GM12865 (cell line): Measurements from ENCODE around the gene PCK2.
"Not testable (repeated sequence)": the region's sequence is repeated elsewhere in the genome, so short reads cannot be mapped to it uniquely, and the experiment has no call there.

Experiments used
- DNase-seq: peaks from one replicate; pipeline ENCODE4 v3.0.0; 2010; ENCODE audit warnings: low read depth
- H3K4me3 ChIP-seq: 2 replicates; pipeline ENCODE4 v1.5.1; 2011; ENCODE audit warnings: mild to moderate bottlenecking, low read depth, low read length, control low read depth
- TF ChIP-seq, protein P1 (sequence below): IDR thresholded peaks from 2 replicates; pipeline ENCODE4 v1.5.1; 2011; ENCODE audit warnings: low read length, control low read depth, low read depth, inconsistent platforms; ENCODE audit not compliant: insufficient read depth; ENCODE audit errors: missing control alignments

The PCK2 gene

DNA sequence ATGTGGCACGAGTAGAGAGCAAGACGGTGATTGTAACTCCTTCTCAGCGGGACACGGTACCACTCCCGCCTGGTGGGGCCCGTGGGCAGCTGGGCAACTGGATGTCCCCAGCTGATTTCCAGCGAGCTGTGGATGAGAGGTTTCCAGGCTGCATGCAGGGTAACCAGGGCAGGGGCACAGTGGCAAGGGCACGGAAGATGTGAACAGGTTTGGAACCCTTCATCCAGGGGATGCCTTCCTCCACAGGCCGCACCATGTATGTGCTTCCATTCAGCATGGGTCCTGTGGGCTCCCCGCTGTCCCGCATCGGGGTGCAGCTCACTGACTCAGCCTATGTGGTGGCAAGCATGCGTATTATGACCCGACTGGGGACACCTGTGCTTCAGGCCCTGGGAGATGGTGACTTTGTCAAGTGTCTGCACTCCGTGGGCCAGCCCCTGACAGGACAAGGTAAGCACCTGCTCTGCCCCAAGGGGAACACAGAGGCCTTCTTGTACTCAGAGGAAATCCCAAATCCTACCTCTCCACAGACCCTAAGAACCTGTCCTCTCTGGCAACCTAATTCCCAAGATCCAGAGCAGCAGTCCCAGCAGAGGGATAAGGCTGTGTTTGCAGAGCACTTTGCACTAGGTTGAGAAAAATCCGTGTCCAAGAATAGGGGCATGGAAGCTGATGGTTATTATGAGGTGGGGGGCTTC, 4.3 kb downstream of the PCK2 start:
- no peak for DNase-seq
- TF ChIP-seq, protein P1, sequence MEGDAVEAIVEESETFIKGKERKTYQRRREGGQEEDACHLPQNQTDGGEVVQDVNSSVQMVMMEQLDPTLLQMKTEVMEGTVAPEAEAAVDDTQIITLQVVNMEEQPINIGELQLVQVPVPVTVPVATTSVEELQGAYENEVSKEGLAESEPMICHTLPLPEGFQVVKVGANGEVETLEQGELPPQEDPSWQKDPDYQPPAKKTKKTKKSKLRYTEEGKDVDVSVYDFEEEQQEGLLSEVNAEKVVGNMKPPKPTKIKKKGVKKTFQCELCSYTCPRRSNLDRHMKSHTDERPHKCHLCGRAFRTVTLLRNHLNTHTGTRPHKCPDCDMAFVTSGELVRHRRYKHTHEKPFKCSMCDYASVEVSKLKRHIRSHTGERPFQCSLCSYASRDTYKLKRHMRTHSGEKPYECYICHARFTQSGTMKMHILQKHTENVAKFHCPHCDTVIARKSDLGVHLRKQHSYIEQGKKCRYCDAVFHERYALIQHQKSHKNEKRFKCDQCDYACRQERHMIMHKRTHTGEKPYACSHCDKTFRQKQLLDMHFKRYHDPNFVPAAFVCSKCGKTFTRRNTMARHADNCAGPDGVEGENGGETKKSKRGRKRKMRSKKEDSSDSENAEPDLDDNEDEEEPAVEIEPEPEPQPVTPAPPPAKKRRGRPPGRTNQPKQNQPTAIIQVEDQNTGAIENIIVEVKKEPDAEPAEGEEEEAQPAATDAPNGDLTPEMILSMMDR: no peak

DNA sequence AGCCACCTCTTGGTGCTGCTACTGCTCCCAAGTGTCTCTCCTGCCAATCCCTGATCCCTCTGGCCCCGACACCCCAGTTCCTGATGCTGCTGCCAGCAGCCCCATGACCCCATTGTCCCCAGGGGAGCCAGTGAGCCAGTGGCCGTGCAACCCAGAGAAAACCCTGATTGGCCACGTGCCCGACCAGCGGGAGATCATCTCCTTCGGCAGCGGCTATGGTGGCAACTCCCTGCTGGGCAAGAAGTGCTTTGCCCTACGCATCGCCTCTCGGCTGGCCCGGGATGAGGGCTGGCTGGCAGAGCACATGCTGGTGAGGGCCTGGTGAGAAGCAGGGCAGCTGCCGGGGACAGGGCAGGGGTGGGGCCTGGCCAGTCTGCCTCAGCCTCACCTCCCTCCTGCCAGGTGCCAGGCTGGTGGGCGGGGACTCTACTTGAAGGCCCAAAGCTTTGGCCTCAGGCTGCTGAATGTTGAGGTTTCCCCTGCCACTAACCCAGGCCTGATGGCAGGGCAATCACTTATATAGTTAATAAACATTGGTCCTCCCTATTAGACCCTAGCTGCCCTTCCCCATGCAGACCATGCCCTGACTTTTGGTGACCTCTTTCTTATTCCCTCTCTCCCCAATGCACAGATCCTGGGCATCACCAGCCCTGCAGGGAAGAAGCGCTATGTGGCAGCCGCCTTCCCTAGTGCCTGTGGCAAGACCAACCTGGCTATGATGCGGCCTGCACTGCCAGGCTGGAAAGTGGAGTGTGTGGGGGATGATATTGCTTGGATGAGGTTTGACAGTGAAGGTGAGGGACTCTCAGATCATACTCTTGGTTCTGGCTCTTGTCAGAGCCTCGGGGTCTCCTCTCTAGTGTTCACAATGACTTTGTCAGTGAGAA, 5.1 kb downstream of the PCK2 start:
- TF ChIP-seq, protein P1: no peak
- H3K4me3 ChIP-seq: no peak overlapping the region
- no peak for DNase-seq

More for the DNA sequence above, 4.3 kb downstream of the PCK2 start:
- H3K4me3 ChIP-seq: no peak overlapping the region

DNA sequence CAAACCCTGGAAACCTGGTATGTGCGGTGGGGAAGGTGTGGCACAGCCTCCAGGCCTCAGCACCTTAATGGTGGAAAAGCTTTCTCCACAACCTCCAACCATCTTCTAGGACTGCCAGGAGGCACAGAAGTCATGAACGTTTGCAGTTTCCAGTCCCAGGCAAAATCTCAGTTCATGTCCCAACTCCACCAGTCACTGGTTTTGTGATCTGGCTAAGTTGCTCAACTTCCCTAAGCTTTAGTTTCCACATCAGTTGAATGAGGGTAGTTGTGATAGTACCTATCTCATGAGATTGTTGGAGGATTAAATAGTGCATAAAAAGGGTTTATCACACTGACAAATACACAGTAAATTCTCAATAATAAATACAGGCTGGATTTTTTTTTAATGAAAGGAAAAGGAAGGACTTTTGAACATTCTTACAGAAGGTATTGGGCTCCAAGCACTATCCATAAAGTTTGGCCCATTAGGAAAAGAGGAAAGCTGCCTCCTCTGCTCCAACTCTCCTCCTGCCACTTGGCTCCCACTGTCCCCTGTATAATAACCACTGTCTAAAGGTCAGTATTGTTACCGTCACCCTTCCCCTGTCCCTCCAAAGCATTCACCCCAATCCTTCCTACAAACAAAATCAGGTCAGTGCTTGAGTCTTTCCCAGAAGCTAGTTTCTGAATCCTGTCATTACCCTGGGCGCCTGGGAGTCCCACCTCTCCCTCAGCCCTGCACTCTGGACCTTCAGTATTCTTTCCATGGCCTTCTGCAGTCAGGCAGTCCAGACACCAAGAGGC, 6.3 kb downstream of the PCK2 start:
- DNase-seq: no peak
- H3K4me3 ChIP-seq: no peak overlapping the region
- TF ChIP-seq, protein P1: no peak

DNA sequence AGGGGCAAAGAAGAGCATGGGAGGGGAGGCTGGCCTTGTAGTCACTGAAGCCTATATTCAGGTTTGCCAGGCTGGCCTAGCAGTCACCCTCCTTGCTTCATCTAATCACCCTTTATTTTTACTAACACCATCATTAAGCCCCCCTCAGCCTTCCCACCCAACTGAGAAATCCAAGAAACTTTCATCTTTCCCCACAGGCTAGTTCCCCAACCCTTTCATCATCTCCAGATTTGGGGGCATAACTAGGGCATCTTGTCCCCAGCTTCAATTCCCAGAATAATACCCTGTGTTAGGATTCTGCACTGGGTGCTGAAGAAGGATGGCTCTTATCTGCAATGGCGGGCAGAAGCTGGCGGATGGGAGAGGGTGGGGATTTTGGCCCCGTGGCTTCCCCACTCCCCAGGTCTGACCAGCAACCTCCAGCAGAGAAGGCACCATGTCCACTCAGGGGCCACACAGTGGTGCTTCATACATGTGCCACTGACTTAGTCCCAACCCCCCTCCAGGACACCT, 6.9 kb downstream of the PCK2 start:
- TF ChIP-seq, protein P1: no peak
- no peak overlapping the region for H3K4me3 ChIP-seq
- no peak for DNase-seq

DNA sequence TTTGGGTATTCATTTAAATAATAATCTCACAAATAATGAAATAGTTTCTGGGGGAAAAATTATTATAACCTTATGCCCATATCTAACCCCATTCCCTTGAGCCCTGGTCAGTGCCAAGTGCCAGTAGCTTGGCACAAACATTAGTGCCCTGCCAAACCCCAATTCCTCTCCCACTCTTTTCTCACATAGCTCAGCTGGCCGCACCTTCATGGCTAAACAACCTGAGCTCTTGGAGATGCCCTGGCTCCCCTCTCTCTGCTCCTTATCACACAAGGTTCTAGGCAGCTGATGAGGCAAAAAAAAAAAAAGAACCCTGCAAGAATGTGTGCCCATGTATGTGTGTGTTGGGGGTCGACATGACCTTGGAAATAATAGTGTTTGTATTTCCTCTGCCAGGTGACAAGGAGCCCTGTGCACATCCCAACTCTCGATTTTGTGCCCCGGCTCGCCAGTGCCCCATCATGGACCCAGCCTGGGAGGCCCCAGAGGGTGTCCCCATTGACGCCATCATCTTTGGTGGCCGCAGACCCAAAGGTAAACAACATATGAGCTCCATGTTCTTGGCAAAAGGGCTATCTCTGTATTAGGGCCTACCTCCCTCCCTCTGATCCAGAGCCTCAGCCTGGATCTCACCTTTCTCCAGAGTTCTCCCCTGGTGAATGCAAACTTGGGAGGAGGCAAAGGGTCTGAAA, 8.4 kb downstream of the PCK2 start:
- no peak for DNase-seq
- H3K4me3 ChIP-seq: no peak overlapping the region
- TF ChIP-seq, protein P1: no peak

DNA sequence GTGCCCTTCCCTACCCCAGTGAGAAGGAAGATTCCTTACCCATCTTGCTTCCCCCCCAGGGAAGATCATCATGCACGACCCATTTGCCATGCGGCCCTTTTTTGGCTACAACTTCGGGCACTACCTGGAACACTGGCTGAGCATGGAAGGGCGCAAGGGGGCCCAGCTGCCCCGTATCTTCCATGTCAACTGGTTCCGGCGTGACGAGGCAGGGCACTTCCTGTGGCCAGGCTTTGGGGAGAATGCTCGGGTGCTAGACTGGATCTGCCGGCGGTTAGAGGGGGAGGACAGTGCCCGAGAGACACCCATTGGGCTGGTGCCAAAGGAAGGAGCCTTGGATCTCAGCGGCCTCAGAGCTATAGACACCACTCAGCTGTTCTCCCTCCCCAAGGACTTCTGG, 9.3 kb downstream of the PCK2 start:
- H3K4me3 ChIP-seq: no peak overlapping the region
- TF ChIP-seq, protein P1: no peak
- no peak for DNase-seq

DNA sequence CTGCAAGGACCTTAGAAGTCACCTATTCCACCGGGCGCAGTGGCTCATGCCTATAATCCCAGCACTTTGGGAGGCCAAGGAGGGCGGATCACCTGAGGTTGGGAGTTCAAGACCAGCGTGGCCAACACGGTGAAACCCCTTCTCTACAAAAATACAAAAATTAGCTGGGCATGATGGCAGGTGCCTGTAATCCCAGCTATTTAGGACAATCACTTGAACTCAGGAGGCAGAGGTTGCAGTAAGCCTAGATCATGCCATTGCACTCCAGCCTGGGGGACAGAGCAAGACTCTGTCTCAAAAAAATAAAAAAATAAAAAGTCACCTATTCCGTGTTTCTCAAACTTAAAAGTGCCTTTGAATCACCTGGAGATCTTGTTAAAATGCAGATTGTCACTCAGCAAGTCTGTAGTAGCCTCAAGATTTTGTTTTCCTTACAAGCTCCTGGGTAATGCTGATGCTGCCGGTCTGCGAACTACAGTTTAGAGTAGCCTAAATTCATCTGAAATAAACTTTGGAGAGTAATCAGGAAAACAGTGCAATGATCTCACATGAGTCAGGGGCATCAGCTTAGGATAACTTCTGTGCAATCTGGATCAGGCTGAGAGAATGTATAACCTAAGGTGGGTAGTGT, 11.6 kb downstream of the PCK2 start:
- DNase-seq, H3K4me3 ChIP-seq: not testable (repeated sequence)
